Spinal cord (tissue), 10 donors: ENCODE results near the gene PCDHGA6. TPM values are rescaled to one million over a fixed set of nuclear protein-coding genes. Genes with fewer than 3 reads are reported as not detected.
"Not testable (repeated sequence)": the region's sequence is repeated elsewhere in the genome, so short reads cannot be mapped to it uniquely, and the experiment has no call there.

Source experiments
- DNase-seq, 6 donors: peaks; one replicate each; pipeline versions ENCODE4 v3.0.0 to v3.0.0-alpha.2; 2013 to 2015; ENCODE audit warnings: low spot score in 6 of 6, low read depth in 4 of 6
- H3K27ac ChIP-seq: one replicate; pipeline ENCODE4 v1.5.1; 2013; ENCODE audit warnings: low read depth, low read length, control low read depth
- H3K27me3 ChIP-seq: one replicate; pipeline ENCODE4 v1.6.1; 2013; ENCODE audit warnings: low read length; ENCODE audit not compliant: control insufficient read depth, insufficient read depth
- H3K36me3 ChIP-seq: one replicate; pipeline ENCODE4 v1.6.1; 2013; ENCODE audit warnings: low read length; ENCODE audit not compliant: control insufficient read depth, insufficient read depth
- H3K4me1 ChIP-seq: one replicate; pipeline ENCODE4 v1.6.1; 2013; ENCODE audit warnings: low read length; ENCODE audit not compliant: control insufficient read depth, insufficient read depth
- H3K4me3 ChIP-seq: one replicate; pipeline ENCODE4 v1.5.1; 2013; ENCODE audit warnings: low read depth, low read length, control low read depth
- H3K9me3 ChIP-seq: one replicate; pipeline ENCODE4 v1.6.1; 2013; ENCODE audit warnings: low read length; ENCODE audit not compliant: control insufficient read depth, insufficient read depth
- WGBS: methylation state at CpG from one replicate; pipeline ENCODE4 v1.1.5; 2013; ENCODE audit warnings: missing lambda C conversion rate; ENCODE audit not compliant: insufficient coverage; 5-methylcytosine and 5-hydroxymethylcytosine counted together
- polyA plus RNA-seq, 2 donors: library from polyadenylated mRNA; unstranded; fragments of 120-200 nt; gene quantifications; one replicate each; pipeline ENCODE4 v1.2.1, GENCODE V29; 2013; ENCODE audit not compliant: insufficient read length in 2 of 2
- total RNA-seq, 2 donors: library from RNA; depleted of rRNA in 1 of 2; stranded (reverse); fragments of 120-200 nt in 1 of 2; fragments of >200 nt in 1 of 2; gene quantifications; one replicate each; pipeline versions ENCODE4 v1.2.3 to v1.2.4, GENCODE V29; 2013 to 2014
- donor health status: healthy.

The PCDHGA6 gene
- total and polyA plus RNA-seq, 4 donors, result 8.5 to 19.2 (median 15.4) TPM

GRCh38 chr5:141407790-141408505 is 34.3 kb downstream of the PCDHGA6 start, which contains the start of gene PCDHGB6:
Gene PCDHGB6 (plus strand): TSS chr5:141408021. CDS start chr5:141408203, 182 bp downstream.
- not testable (repeated sequence) for H3K27me3 ChIP-seq, H3K27ac ChIP-seq
- Histone ChIP-seq H3K36me3 (peaks cover 23% of the 10 kb centered on the region), H3K9me3 (peaks cover 53% of the 10 kb centered on the region), H3K4me3 (peak within 1 kb of the TSS; percentile 27), H3K4me1 (peaks cover 18% of the 10 kb centered on the region)
- 4% methylated on average over 46 of the region's 51 CpGs for WGBS
- DNase-seq, result peak in 2 of 6 donors; percentile 55 to 76

- H3K9me3 ChIP-seq, result peaks cover 56% of the 10 kb centered on the region
- H3K27ac ChIP-seq, result no peak overlapping the region
- 16% methylated on average over 64 of the region's 64 CpGs for WGBS
- H3K4me3 ChIP-seq, result no peak overlapping the region
- H3K4me1 ChIP-seq, result peaks cover 21% of the 10 kb centered on the region
- peaks cover 24% of the 10 kb centered on the region for H3K36me3 ChIP-seq
- DNase-seq, result no peak
- peaks cover 2% of the 10 kb centered on the region for H3K27me3 ChIP-seq
These were observed 36.1 kb downstream of the PCDHGA6 start for GRCh38 chr5:141409598-141410306.

- WGBS, result 54% methylated on average over 2 of the region's 3 CpGs
- no peak overlapping the region for H3K4me3 ChIP-seq
- H3K36me3 ChIP-seq, result peaks cover 21% of the 10 kb centered on the region
These were observed 37.9 kb downstream of the PCDHGA6 start for GRCh38 chr5:141411575-141411974.

GRCh38 chr5:141412854-141413539 is 39.3 kb downstream of the PCDHGA6 start, which contains the start of gene PCDHGA10:
Gene PCDHGA10 (plus strand): TSS chr5:141412987. CDS start chr5:141413176, 189 bp downstream.
- peak within 1 kb of the TSS; percentile 11 for H3K4me3 ChIP-seq
- peaks cover 23% of the 10 kb centered on the region for H3K36me3 ChIP-seq
- peak in 2 of 6 donors; percentile 57 to 73 for DNase-seq
- peaks cover 60% of the 10 kb centered on the region for H3K9me3 ChIP-seq
- H3K4me1 ChIP-seq, result peaks cover 14% of the 10 kb centered on the region
- H3K27me3 ChIP-seq, result peaks cover 2% of the 10 kb centered on the region
- H3K27ac ChIP-seq, result no peak within 1 kb of the TSS
- 15% methylated on average over 30 of the region's 31 CpGs for WGBS

More at GRCh38 chr5:141411575-141411974, 37.9 kb downstream of the PCDHGA6 start:
- no peak for DNase-seq
- Histone ChIP-seq H3K27me3 (peaks cover 2% of the 10 kb centered on the region), H3K4me1 (peaks cover 18% of the 10 kb centered on the region), H3K27ac (no peak overlapping the region), H3K9me3 (peaks cover 60% of the 10 kb centered on the region)

GRCh38 chr5:141413540-141414069 is 39.9 kb downstream of the PCDHGA6 start:
- H3K9me3 ChIP-seq, result peaks cover 61% of the 10 kb centered on the region
- no peak overlapping the region for H3K4me3 ChIP-seq
- H3K36me3 ChIP-seq, result peaks cover 21% of the 10 kb centered on the region
- H3K27me3 ChIP-seq, result peaks cover 2% of the 10 kb centered on the region
- no peak overlapping the region for H3K27ac ChIP-seq
- DNase-seq, result peak in 1 of 6 donors; percentile 4
- WGBS, result 19% methylated on average over 21 of the region's 25 CpGs
- peaks cover 14% of the 10 kb centered on the region for H3K4me1 ChIP-seq

- H3K4me3 ChIP-seq, H3K27me3 ChIP-seq, H3K27ac ChIP-seq, DNase-seq: not testable (repeated sequence)
- peaks cover 28% of the 10 kb centered on the region for H3K36me3 ChIP-seq
- H3K4me1 ChIP-seq, result peaks cover 13% of the 10 kb centered on the region
- WGBS, result 22% methylated on average over 38 of the region's 46 CpGs
- H3K9me3 ChIP-seq, result peaks cover 63% of the 10 kb centered on the region
These were observed 41.0 kb downstream of the PCDHGA6 start for GRCh38 chr5:141414548-141415274.

GRCh38 chr5:141415275-141415618 is 41.6 kb downstream of the PCDHGA6 start:
- 20% methylated on average over 16 of the region's 24 CpGs for WGBS
- not testable (repeated sequence) for H3K4me3 ChIP-seq, H3K27ac ChIP-seq, H3K4me1 ChIP-seq, DNase-seq, H3K27me3 ChIP-seq
- peaks cover 26% of the 10 kb centered on the region for H3K36me3 ChIP-seq
- H3K9me3 ChIP-seq, result peaks cover 63% of the 10 kb centered on the region

- Histone ChIP-seq H3K27ac (peak within 1 kb of the TSS; percentile 57), H3K4me1 (peaks cover 19% of the 10 kb centered on the region), H3K36me3 (peaks cover 29% of the 10 kb centered on the region), H3K4me3 (peak within 1 kb of the TSS; percentile 32), H3K9me3 (peaks cover 73% of the 10 kb centered on the region)
- WGBS, result 9% methylated on average over 36 of the region's 47 CpGs
- not testable (repeated sequence) for H3K27me3 ChIP-seq
- peak in 2 of 6 donors; percentile 73 to 78 for DNase-seq
These were observed 43.9 kb downstream of the PCDHGA6 start, which contains the start of gene PCDHGB7 for GRCh38 chr5:141417494-141418172. Gene PCDHGB7 (plus strand): TSS chr5:141417677. CDS start chr5:141417860, 183 bp downstream.
